Stimulated activated CD8-positive, alpha-beta memory T cell treated with anti-CD3 and anti-CD28 coated beads, Interleukin-12 subunit alpha, Interleukin-12 subunit beta, amount 100 ng/mL, for 24 hours (primary cell): ENCODE results near the gene ARL5C.

Experiments used
- DNase-seq: peaks from one replicate; pipeline ENCODE4 v3.0.0-alpha.2; 2020; ENCODE audit errors: extremely low read depth

The ARL5C gene

GRCh38 chr17:39107973-39108372 lies 58.0 kb downstream of the ARL5C start:
- no peak for DNase-seq

GRCh38 chr17:39107155-39107554 lies 58.8 kb downstream of the ARL5C start:
- DNase-seq, result no peak
